ENCODE results near the gene HERC2. TPM values are rescaled to one million over a fixed set of nuclear protein-coding genes. Genes with fewer than 3 reads are reported as not detected.
"Not testable (repeated sequence)": the region's sequence is repeated elsewhere in the genome, so short reads cannot be mapped to it uniquely, and the experiment has no call there.

Gene HERC2
- total and polyA plus RNA-seq, 2 donors (not counting 3 experiments of a cell fraction or from before 2014, with no cell fraction given): 46.1 to 83.9 TPM

DNA sequence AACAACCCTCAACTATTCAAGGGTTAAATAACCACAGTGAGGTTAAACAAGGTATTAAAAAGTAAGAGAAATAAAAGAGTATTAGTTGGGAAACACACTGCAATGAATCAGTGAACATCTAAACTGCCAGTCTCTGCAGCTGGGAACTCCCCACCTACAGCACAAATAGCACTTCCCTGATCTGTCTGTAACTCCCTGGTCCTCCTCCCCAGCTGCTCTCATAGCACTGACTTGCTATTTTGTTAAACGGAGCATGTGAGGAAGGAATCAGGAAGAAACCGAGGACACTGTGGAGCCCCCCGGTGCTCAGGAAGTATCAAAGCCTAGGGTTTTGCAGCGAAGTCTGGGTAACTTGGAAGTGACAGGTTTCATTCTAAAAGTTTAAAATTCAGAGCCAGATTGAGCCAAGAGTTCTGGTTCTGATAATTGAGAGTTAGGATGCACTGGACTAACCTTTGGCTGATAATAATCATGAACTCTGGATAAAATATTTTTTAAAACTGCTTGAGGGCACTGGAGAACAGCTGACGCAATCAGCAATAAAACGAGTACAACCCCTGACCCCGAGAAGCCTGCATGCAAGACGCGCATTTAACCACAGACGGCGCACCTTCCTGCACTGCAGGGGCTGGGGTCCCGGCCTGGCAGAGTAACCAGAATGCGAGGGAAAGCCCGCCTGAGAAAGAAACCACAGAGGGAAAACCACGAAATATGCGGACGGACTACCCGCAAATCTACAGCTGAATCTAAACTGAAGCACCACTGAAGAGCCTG is 118.7 kb downstream of the HERC2 start:
- POLR2A ChIA-PET; H3K4me2 ChIP-seq (ENCODE audit: insufficient read depth, low read length); FAIRE-seq; H3K4me1 ChIP-seq (ENCODE audit: control insufficient read depth, extremely low read depth, insufficient read depth, low read length); H3K36me3 ChIP-seq (ENCODE audit: control insufficient read depth in 2 of 2, extremely low read depth in 1 of 2, insufficient read depth in 2 of 2, low read length in 2 of 2); DNase-seq (ENCODE audit: low read depth, low spot score); H3K9me3 ChIP-seq (replicated peaks; ENCODE audit: control insufficient read depth, insufficient read depth, low read length); H3K27me3 ChIP-seq (ENCODE audit: control insufficient read depth in 2 of 2, insufficient read depth in 2 of 2, low read length in 2 of 2); intact Hi-C loops (cut with micrococcal nuclease); H3K79me2 ChIP-seq (ENCODE audit: control insufficient read depth, insufficient read depth, low read length); H3K9ac ChIP-seq (replicated peaks; ENCODE audit: extremely low read depth, insufficient read depth, low read length); H3K27ac ChIP-seq (ENCODE audit: insufficient read depth, low read depth, low read length); BruUV-seq (replicated peaks); H3K9me1 ChIP-seq (replicated peaks; ENCODE audit: control insufficient read depth, extremely low read depth, insufficient read depth, low read length); H3K4me3 ChIP-seq (replicated peaks in 1 of 3; ENCODE audit: insufficient read depth in 1 of 3, low read depth in 1 of 3, low read length in 3 of 3); H4K20me1 ChIP-seq (replicated peaks; ENCODE audit: control insufficient read depth, extremely low read depth, insufficient read depth, low read length); dilution Hi-C loops (cut with MboI; ENCODE audit: extremely low pct_ligation_motif_present, low sequenced_read_pairs); CTCF ChIA-PET; H2AFZ ChIP-seq (ENCODE audit: low read depth, low read length): not testable (repeated sequence)

DNA sequence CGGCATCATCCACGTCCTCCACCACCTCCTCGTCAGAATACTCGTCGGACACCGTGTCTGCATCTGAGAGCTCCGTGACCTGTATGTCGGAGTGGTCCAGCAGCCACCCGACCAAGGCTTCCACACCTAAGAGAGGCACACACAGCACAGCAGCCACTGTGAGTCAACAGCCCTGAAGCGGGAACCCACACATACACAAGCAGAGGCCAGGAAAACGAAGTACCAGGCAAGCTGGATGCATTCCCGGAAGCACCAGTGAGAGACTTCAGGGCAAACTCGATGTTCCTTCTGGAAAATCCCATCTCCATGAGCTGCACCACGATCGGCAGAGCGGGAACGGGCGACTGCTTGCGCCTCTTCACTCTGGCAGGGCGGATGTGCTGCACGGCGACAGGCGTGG is 119.9 kb downstream of the HERC2 start:
- FAIRE-seq; H3K79me2 ChIP-seq (ENCODE audit: control insufficient read depth, insufficient read depth, low read length); intact Hi-C loops (cut with micrococcal nuclease); H3K4me3 ChIP-seq (replicated peaks in 1 of 3; ENCODE audit: insufficient read depth in 1 of 3, low read depth in 1 of 3, low read length in 3 of 3); H3K27me3 ChIP-seq (ENCODE audit: control insufficient read depth in 2 of 2, insufficient read depth in 2 of 2, low read length in 2 of 2); H2AFZ ChIP-seq (ENCODE audit: low read depth, low read length); H3K4me1 ChIP-seq (ENCODE audit: control insufficient read depth, extremely low read depth, insufficient read depth, low read length); DNase-seq (ENCODE audit: low read depth, low spot score); dilution Hi-C loops (cut with MboI; ENCODE audit: extremely low pct_ligation_motif_present, low sequenced_read_pairs); H3K27ac ChIP-seq (ENCODE audit: insufficient read depth, low read depth, low read length); BruUV-seq (replicated peaks); POLR2A ChIA-PET; H3K9ac ChIP-seq (replicated peaks; ENCODE audit: extremely low read depth, insufficient read depth, low read length); CTCF ChIA-PET; H3K9me1 ChIP-seq (replicated peaks; ENCODE audit: control insufficient read depth, extremely low read depth, insufficient read depth, low read length); H3K4me2 ChIP-seq (ENCODE audit: insufficient read depth, low read length); H3K36me3 ChIP-seq (ENCODE audit: control insufficient read depth in 2 of 2, extremely low read depth in 1 of 2, insufficient read depth in 2 of 2, low read length in 2 of 2); H4K20me1 ChIP-seq (replicated peaks; ENCODE audit: control insufficient read depth, extremely low read depth, insufficient read depth, low read length); H3K9me3 ChIP-seq (replicated peaks; ENCODE audit: control insufficient read depth, insufficient read depth, low read length): not testable (repeated sequence)

DNA sequence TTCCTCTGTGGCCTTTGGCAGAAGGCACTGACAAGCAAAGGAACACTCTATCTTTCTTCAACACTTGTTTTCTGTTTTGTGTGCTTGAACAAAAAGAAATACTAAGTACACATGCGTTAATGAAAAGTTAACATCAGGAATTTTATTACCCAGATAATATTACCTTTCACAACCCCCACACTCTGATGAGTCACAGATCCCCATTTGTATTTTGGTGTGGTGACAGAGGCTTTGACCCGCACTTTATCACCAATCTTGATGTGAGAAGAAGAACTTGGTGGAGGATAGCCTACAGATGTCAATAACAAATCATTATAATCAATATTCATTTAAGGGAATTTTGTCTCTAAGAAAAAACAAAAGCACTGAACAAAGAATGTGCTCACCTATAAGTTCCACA is 123.8 kb downstream of the HERC2 start:
- dilution Hi-C loops (cut with MboI; ENCODE audit: extremely low pct_ligation_motif_present, low sequenced_read_pairs): not testable (repeated sequence)

DNA sequence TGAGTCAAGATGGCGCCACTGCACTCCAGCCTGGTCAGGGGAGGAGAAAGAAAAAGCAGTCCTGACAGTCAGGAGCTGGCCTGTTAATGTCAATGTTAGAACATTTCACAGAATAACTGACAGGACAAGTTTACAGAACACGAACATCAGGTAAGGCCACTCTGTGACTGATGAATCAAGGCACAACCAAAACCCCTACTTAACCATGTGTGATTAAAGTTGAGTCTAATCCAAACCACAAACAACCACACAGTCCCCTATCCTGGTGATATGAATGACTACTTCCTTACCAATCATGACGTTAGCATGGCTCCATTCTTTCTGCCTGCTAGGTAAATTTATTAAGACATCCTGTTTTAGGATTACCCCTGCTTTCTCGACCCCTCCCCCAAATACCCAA is 124.3 kb downstream of the HERC2 start:
- H3K4me1 ChIP-seq (ENCODE audit: control insufficient read depth, extremely low read depth, insufficient read depth, low read length); POLR2A ChIA-PET; H3K9me3 ChIP-seq (replicated peaks; ENCODE audit: control insufficient read depth, insufficient read depth, low read length); H3K36me3 ChIP-seq (ENCODE audit: control insufficient read depth in 2 of 2, extremely low read depth in 1 of 2, insufficient read depth in 2 of 2, low read length in 2 of 2); H4K20me1 ChIP-seq (replicated peaks; ENCODE audit: control insufficient read depth, extremely low read depth, insufficient read depth, low read length); H3K9ac ChIP-seq (replicated peaks; ENCODE audit: extremely low read depth, insufficient read depth, low read length); H3K9me1 ChIP-seq (replicated peaks; ENCODE audit: control insufficient read depth, extremely low read depth, insufficient read depth, low read length); H3K27ac ChIP-seq (ENCODE audit: insufficient read depth, low read depth, low read length); H3K27me3 ChIP-seq (ENCODE audit: control insufficient read depth in 2 of 2, insufficient read depth in 2 of 2, low read length in 2 of 2); H3K79me2 ChIP-seq (ENCODE audit: control insufficient read depth, insufficient read depth, low read length); dilution Hi-C loops (cut with MboI; ENCODE audit: extremely low pct_ligation_motif_present, low sequenced_read_pairs); FAIRE-seq; H3K4me3 ChIP-seq (replicated peaks in 1 of 3; ENCODE audit: insufficient read depth in 1 of 3, low read depth in 1 of 3, low read length in 3 of 3); DNase-seq (ENCODE audit: low read depth, low spot score); H3K4me2 ChIP-seq (ENCODE audit: insufficient read depth, low read length); CTCF ChIA-PET; BruUV-seq (replicated peaks); H2AFZ ChIP-seq (ENCODE audit: low read depth, low read length); intact Hi-C loops (cut with micrococcal nuclease): not testable (repeated sequence)

More for the DNA sequence above, 123.8 kb downstream of the HERC2 start:
- H3K9me3 ChIP-seq (replicated peaks; ENCODE audit: control insufficient read depth, insufficient read depth, low read length); intact Hi-C loops (cut with micrococcal nuclease); H3K36me3 ChIP-seq (ENCODE audit: control insufficient read depth in 2 of 2, extremely low read depth in 1 of 2, insufficient read depth in 2 of 2, low read length in 2 of 2); H3K4me2 ChIP-seq (ENCODE audit: insufficient read depth, low read length); H4K20me1 ChIP-seq (replicated peaks; ENCODE audit: control insufficient read depth, extremely low read depth, insufficient read depth, low read length); DNase-seq (ENCODE audit: low read depth, low spot score); H3K9me1 ChIP-seq (replicated peaks; ENCODE audit: control insufficient read depth, extremely low read depth, insufficient read depth, low read length); CTCF ChIA-PET; H3K79me2 ChIP-seq (ENCODE audit: control insufficient read depth, insufficient read depth, low read length); BruUV-seq (replicated peaks); H2AFZ ChIP-seq (ENCODE audit: low read depth, low read length); POLR2A ChIA-PET; H3K4me1 ChIP-seq (ENCODE audit: control insufficient read depth, extremely low read depth, insufficient read depth, low read length); H3K4me3 ChIP-seq (replicated peaks in 1 of 3; ENCODE audit: insufficient read depth in 1 of 3, low read depth in 1 of 3, low read length in 3 of 3); H3K27ac ChIP-seq (ENCODE audit: insufficient read depth, low read depth, low read length); H3K27me3 ChIP-seq (ENCODE audit: control insufficient read depth in 2 of 2, insufficient read depth in 2 of 2, low read length in 2 of 2); H3K9ac ChIP-seq (replicated peaks; ENCODE audit: extremely low read depth, insufficient read depth, low read length); FAIRE-seq: not testable (repeated sequence)
